ENCODE results near the gene DPY19L1.
A peak's percentile ranks its signal among the peaks of the same experiment; 100 is the strongest.
"Not testable (repeated sequence)": the region's sequence is repeated elsewhere in the genome, so short reads cannot be mapped to it uniquely, and the experiment has no call there.

DPY19L1 gene

DNA sequence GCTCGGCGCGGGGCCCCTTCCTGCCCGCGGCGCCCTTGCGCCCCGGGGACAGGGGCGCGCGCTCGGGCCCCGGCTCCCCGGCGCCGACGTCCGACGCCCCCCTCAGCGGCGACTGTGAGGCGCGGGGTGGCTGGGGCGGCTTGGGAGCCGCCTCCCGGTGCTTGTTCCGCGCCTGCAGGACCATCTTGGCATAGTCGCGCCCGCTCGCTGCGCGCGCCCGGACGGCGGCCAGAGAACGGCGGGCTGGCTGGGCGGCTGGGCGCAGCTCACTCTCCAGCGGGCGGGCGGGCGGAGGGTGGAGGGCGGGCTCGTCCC lies at the start of gene DPY19L1:
Gene DPY19L1 (minus strand): TSS at position 275 of the 315 bp plus-strand sequence. CDS start 91 bp downstream, at position 184.
- no peak for DNase-seq

DNA sequence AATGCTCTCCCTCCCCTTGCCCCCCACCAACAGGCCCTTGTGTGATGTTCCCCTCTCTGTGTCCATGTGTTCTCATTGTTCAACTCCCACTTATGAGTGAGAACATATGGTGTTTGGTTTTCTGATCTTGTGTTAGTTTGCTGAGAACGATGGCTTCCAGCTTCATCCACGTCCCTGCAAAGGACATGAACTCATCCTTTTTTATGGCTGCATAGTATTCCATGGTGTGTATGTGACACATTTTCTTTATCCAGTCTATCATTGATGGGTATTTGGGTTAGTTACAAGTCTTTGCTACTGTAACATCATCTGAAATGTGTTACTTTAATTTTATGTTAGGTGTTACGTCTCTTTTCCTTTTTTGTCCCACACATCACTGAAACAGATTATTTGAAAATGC lies 42.2 kb upstream of the DPY19L1 start:
- not testable (repeated sequence) for DNase-seq

DNA sequence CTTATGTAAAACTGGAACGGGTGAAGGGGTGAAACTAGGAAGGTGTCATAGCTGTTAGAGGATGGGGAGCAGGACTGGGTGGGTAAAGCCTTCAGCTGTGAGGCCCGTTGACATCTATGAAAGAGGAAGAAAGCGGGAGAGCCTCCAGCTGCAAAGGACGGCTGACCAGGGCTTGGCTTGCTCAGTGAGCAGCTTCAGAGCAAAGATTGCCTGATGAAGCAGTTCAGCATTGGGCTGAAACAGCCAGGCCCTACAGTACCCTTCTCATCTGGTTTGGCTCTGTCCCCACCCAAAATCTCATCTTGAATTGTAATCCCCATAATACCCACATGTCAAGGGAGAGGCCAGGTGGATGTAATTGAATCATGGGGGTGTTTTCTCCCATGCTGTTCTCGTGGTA lies 36.7 kb upstream of the DPY19L1 start:
- DNase-seq: not testable (repeated sequence)

DNA sequence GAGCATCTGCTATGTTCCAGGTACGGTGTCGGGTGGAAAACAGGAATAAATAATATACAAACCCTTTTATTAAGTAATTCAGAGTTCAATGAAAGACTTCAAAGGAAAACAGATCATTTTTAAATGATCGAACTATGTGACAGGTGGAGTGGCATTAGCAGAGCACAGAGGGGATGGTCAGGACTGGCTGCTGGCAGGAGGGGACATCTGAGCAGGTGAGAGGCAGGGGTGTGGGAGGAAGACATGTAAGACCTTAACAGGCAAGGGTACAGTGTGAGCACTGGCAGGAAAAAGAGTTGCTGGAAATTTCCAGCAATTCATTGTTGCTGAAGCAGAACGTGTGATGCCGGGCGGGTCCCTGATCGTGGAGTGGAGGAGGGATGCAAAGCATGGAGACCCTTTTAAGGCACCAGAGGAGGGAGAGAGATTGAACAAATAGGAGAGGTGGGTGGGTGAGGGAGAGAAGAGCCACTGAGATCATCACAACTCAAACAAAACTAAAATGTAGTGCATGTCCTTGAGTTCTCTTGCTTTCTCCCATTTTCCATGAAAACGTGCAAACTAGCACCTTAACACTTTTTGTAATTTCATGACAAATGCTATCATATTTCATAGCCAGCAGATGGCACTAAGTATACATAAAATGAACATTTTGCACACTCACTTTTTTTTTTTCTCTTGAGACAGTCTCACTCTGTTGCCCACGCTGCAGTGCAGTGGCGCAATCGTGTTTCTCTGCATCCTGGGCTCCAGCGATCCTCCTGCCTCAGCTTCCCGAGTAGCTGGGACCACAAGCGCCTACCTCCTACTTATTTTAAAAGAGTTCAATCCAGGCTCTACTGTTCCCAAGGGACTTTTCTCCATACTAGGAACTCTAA lies 35.9 kb upstream of the DPY19L1 start:
- not testable (repeated sequence) for DNase-seq

DNA sequence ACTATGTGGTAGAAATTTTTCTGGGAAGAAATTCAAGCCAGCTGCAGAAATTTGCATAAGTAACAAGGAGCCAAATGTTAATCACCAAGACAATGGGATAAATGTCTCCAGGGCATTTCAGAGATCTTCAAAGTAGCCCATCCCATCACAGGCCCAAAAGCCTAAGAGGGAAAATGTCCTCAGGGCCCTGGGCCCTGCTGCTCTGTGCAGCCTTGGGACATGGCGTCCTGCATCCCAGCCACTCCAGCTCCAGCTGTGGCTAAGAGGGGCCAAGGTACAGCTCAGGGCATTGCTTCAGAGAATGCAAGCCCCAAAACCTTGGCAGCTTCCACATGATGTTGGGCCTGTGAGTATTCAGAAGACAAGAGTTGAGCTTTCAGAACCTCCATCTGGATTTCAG lies 31.8 kb upstream of the DPY19L1 start:
- not testable (repeated sequence) for DNase-seq

DNA sequence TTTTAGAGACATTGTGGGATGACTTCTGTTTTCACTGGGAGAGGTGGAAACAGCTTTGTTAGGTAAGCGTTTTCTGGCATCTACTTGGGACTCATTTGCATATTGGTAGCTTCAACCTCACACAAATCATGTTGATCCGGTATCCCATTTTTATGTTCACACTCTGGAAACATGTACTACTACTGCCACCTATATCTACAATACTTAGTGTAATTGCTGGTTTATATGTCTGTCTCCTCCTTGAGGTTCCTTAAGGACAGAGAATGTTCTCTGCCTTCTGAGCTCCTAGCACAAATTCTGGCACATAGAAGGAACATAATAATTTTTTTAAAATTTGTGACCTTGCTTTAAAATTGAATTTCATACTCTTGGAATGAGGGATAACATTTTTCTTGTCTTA lies 28.1 kb upstream of the DPY19L1 start:
- not testable (repeated sequence) for DNase-seq

DNA sequence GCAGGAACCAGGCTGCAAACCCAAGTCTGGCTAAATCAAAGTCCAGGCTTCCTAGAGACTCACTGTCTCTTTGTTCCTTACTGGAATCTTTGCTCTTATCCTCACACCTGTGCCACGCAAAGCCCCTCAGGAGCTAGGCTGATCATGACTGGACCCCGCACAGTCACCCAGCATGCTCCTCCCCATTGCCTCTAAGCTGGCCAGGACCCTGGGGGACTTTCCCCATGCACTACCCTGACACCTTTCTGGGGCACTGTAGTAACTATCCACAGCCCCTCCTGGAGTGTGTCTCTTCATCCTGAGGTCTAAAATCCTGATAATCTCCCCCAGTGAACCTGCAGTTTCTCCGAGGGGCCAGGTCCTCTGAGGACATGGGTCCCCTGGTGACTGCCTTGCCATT lies 21.3 kb upstream of the DPY19L1 start:
- DNase-seq: not testable (repeated sequence)

DNA sequence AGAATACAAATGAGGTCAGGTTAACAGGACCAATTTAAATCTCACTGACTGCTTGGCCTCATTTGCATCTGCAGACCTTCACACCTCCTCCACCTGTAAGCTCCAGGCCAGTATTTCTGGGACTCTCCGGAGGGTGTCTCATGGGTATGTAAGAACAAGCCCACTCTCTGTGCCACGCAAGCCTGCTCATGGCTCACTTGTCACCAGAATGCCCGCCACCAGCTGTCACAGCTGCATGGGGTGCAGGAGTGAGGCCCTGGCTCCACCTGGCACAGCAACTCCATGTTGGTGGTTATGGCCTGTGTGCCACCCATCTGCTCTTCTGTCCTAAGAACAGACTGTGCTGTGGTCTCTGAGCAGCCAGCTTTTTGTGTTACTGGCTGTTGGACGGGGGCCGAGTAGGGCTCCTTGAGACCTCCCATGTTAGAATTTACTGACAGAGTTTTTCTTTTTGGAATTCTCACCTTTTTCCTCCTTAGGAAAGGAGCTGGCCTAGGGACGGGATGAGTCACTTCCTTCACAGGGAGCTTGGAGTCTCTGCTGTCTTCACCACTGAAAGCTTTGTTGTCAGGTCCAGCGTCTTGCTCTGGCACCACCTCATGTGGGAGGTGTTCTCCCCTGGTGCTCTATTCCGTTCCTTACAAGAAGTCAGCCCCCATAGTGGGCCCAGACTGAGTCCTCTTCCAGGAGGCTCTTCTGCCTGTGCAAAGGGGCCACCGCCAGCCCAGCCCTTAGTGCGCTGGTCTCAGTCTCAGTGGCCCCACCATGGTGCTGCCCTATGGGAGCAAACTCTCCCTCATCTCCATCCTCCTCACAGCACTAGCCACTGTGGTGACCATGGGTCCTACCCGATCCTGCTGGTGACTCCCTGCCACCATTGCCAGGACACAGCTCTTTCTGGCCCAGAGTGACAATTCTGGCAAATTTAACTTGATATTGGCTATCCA lies 20.5 kb upstream of the DPY19L1 start:
- not testable (repeated sequence) for DNase-seq

DNA sequence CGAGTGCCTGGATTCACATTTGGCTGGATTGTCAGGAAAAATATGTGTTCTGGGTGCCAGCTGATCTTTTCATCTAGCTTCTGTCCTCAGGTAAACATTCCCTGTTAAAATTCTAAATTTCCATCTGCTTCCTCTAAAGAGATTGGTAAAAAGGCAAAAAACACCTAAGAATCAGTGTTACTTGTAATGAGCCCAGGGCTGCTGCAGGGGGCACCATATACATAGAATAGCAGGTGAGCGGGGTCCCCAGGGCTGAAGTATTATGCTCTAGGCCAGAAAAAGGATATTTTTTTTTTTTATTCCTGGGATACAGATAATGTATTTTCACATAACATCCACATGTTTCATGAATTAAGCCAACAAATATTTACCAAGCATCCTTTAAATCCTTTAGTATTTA lies 18.4 kb upstream of the DPY19L1 start:
- not testable (repeated sequence) for DNase-seq

DNA sequence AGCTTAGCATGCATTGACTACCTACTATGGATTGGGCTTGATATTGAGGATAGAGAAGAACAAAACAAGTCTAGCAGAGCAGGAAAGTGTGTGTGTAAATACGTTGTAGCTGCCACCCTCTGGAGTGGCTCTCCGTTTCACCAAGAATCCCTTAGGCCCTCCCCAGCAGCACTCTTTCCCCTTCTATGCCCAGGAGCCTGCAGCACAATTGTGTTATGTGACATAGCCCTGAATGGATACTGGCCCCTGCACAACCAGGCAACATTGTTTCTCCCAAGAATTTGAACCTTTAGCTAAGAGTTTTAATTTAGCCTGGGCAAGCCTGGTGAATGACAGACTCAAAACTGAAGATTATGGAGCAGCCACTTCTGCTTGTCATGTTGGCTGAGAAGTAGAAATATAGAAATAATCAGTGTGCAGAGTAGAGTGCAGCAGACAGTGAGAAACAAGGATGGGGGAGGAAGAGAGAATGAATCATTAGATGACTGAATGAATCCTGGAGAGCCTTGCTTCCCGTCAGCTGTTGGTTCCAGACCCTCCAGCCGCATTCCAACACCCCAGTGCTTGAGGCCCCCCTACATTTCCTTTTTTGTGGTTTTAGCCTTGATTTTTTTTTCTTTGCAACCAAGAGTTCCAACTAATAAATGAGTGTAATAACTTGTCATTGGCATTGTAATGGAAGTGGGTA lies 16.3 kb upstream of the DPY19L1 start:
- DNase-seq: not testable (repeated sequence)

DNA sequence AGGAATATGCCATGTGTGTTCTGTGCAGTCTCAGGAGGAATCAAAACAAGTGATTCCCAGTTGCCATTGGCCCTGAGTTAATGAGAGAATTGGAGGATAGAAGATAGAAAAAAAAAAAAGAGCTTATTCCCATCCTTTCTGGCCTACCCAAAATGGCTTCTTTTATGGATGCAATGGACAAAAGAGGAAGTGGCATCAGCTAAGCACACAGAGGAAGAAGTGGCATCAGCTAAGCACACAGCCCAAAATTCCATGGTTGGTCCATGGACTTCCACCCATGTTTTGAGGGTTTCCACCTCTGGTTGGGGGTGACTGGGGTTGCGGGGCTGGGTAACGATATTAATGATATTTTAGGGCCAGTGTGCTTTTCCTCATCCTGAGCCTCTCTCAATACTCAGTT lies 11.1 kb upstream of the DPY19L1 start:
- not testable (repeated sequence) for DNase-seq

DNA sequence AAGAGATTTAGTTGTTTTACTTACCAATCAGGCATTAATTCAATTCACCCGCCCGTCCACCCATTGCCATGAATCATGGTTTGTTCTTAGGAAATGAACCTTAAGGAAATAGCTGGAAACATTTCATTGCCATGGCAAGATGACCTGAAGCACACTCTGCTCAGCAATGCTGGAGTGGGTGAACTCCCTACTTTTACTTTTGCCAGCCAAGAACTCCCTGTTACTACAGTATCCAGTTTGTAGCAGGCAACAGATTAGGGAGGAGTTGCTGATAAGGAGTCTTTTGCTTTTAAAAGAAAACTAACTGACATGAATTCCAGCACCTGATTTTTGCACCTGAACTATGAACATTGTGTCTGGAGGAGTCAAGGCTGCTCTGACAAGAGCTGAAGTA lies 10.6 kb upstream of the DPY19L1 start:
- DNase-seq: not testable (repeated sequence)

DNA sequence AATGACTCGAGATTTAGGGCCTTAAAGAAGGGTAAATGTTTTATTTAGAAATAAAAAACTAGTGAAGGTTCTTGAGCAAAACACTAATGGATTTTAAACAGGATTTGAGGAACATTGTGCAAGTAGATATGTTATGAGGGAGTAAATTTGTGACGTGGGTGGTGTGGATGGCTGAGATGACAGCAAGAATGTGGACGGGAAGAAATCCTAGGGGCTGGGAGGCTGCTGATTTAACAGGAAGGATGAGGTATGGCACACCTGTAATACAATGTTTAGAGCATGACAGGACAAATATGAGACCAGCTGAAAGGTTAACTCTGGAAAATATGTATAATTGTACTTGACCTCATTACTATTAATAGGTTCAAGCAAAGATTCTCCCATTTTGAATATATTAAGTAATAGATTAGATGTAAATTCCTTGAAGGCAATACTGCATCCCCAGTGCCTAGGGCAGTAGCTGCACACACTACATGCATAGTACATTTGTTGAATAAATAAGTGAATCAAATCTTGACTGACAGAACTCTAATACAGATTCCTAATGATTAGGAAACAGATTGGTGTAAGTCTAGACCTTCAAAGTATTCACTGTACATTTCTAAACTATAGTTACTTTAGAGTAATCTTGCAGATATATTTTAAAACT lies 10.1 kb upstream of the DPY19L1 start:
- DNase-seq: not testable (repeated sequence)

DNA sequence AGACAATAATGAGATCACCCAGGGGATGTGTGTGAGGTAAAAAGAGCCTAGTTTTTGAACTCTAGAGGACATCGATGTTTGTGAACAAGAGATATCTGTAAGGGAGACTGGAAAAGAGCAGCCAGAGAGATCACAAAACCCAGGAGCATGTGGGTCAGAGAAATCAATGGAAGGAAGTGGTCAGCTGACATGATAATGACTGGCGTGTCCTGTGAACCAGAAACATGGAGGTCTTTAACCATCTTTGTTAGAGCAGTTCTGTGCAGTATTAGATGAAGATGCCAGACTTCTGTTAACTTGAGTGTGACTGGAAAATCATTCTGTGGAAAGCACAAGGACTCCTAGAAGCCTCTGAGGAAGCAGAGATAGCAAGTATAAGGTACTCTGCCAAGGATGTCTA lies 6.0 kb upstream of the DPY19L1 start:
- not testable (repeated sequence) for DNase-seq

DNA sequence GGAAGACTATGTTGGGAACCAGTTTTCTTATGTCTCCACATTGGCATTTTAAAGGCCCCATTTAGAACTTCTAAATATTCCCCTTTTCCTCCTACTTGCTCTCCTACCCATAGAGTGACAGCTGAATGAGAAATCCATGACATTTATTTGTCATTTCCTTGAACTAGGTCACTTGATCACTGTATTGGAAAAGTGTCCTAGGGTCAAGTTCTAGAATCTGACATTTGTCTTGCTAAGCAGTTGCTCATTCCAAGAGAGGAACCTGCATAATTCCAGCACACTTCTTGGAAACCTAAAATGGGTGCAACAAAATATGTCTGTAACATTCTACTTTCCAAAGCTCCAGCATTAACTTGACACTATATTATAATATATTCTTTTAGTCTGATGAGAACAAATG lies 3.6 kb upstream of the DPY19L1 start:
- DNase-seq: no peak

DNA sequence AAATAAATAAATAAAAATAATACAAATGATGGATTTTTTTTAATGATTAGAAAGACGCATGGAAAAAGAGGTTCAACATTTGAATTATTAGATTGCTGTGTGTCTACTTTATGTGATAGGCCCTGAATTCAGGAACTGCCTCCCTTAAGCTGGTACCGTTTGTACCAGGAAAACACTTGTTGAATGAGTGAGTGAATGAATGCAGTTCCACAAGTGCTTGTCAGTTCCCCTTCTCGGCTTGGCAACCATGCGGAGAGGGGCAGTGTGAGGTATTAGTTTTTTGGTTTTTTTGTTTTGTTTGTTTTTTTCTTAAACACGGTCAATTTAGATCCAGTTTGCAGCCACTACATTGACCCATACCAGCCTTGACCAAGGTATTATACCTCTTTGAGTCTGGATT lies 2.1 kb upstream of the DPY19L1 start:
- DNase-seq: no peak

DNA sequence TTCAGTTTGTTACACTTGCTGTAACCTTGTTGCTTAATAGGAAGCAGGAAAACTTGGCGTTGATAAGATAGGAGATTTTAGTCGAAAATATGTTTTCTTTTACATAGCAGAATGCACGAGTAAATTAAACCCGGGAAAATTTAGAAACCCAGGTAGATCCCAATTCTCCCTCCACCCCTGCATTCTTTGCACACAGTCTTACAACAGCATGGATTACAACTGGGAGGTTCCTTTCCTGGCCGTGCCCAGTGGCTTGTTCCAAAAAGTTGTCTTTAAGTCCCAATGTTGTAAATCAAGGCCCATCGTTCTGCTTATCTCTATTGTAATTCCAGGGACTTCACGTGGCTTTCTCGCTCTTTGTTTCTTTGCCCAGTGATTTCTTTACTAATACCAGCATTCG lies 1.1 kb upstream of the DPY19L1 start:
- DNase-seq: no peak

DNA sequence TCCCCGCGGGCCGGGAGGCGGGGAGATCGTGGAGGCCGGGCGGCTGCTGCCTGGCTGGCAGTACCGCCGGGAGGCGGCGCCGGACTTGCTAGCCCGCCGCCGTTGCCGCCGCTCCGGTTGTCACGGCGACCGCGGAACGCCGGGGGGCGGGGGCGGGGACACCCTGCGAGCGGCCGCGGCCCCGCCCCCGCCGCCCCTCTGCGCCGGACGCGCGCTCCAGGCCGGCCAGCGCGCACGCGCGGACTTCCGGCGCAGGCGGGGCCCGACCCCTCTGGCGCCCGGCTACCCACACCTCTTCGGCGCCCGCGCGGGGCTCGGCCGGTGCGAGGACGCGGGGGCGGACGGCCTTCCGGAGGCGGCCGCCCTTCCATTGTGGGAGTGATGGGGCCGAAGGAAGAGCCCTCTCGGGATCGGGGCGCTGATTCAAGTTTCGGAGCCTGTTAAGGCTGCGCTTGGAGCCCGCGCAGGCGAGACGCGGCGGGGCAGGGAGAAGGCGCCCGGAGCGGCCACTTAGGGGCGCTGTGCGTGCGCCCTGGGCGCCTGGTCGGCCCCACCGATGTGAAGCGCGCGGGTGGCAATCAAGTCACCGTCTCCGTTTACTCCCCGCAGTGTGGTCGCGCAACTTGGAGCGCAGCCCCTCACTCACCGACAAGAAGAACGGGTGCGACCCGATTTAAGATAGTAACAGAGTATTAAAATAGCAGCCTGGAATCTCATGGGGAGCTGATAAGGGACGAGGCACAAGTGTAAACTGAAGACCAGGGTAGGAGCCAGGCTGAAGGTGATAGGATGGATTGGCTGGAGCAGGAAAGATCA lies 449 bp upstream of the DPY19L1 start:
- peak; percentile 80 for DNase-seq

DNA sequence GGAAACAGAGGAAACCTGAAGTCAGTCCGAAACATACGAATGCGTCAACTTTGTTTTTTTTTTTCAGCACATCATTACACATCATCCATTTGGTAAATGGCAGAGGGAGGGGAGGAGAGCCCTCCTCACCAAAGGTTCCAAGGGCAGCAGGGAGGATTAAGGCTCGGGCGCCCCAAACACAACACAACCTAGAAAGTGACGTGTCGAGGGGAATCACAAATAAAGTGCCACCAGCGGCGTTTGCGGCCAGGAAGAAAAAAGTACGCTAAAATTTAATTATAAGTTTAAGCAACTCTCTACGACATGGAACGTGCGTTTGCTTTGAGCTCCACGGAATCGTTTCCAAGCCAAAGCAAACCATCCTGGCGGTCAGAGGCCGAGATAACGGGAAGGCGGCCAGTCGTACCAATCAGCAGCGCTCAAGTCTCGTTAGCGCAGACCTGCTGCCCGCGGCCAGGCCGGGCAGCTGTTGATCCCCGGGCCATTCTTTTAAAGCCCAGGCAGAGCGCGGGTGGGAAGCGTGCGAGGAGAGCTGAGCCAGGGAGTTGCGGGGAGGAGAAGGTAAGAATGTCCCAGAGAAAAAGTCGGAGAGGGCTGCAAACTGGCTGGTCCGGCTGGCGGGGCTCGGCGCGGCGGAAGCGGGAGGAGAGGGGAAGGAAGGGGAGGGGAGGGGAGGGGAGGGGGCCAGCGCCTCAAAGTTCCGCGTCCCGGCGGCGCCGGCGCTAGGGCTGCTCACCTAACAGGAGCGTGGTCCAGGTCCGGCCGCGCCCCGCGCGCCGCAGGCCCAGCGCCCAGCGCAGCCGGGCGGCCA lies 719 bp downstream of the DPY19L1 start:
- peak; percentile 4 for DNase-seq

DNA sequence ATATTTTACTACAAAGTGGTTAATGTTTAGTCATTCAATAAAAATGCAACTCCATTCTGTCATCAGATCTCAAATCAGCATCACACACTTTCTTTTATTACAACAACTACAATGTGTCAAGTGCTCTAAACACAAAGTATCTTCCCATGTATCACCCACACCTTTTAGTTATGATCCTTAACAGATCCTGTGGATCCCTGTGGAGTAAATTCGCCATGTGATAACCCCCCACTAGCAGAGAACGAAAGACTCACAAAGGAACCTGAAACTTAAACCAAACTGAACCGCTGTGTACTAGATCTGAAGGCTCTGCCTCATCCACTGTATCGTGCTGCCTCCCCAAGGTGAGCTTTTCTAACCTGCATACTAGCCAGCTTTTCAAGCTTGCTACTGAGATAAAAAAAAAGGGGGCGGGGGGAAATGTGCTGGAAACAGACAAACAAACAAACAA lies 1.7 kb downstream of the DPY19L1 start:
- no peak for DNase-seq

DNA sequence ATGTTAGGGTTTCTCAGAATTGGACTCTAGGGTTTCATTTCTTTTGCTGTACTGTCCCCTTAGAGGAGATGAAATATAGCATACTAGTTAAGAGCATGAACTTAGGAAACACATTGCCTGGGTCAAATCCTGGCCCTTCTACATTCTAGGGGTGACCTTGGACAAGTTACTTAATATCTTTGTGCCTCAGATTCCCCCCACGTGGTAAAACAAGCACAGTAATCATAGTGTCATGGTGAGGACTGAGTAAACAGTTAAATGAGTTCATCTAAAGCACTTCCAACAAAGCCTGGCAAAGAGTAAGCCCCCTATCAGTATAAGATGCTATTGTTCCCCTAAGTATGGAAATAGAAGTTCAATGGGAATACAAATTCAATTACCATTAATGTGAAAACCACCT lies 5.1 kb downstream of the DPY19L1 start:
- no peak for DNase-seq
